ENCODE results near the gene CSAG3.
A peak's percentile ranks its signal among the peaks of the same experiment; 100 is the strongest.
"Not testable (repeated sequence)": the region's sequence is repeated elsewhere in the genome, so short reads cannot be mapped to it uniquely, and the experiment has no call there.

Gene CSAG3

GRCh38 chrX:152758918-152759317 lies at the start of gene CSAG3:
Gene CSAG3 (plus strand): TSS chrX:152759218.
- not testable (repeated sequence) for DNase-seq

DNA sequence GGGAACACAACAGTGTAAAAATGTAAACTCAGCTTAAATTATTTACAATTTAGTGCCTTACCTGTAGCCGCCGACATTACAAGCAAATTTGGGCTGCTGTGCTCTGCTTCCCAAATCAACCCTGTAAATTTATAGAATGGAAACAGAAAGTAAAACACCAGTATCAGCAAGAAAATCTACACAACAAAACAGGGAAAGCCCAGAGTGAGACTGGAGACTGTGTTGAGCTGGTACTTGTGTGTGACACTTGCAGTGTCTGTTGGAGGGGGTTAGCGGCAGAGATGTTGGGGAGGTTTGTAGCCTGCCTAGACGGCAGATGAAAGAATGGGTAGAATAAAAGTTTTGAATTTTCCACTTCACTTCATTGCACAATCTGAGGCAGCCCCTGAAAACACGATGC lies 45.8 kb upstream of the CSAG3 start:
- not testable (repeated sequence) for DNase-seq

GRCh38 chrX:152713815-152714787 lies 44.9 kb upstream of the CSAG3 start, which contains the start of gene MAGEA2B:
Gene MAGEA2B (plus strand): TSS chrX:152714628. CDS start chrX:152717107, 2,479 bp downstream.
- DNase-seq, result not testable (repeated sequence)

GRCh38 chrX:152725409-152725808 lies 33.6 kb upstream of the CSAG3 start:
- no peak for DNase-seq

DNA sequence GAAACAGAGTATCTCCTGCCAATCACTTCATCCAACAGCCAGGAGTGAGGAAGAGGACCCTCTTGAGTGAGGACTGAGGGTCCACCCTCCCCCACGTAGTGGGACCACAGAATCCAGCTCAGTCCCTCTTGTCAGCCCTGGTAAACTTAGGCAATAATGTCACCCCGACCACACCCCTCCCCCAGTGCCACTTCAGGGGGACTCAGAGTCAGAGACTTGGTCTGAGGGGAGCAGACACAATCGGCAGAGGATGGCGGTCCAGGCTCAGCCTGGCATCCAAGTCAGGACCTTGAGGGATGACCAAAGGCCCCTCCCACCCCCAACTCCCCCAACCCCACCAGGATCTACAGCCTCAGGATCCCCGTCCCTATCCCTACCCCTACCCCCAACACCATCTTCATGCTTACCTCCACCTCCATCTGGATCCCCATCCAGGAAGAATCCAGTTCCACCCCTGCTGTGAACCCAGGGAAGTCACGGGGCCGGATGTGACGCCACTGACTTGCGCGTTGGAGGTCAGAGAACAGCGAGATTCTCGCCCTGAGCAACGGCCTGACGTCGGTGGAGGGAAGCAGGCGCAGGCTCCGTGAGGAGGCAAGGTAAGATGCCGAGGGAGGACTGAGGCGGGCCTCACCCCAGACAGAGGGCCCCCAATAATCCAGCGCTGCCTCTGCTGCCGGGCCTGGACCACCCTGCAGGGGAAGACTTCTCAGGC lies 25.6 kb upstream of the CSAG3 start, which contains the start of the genes CSAG1 and MAGEA12:
TSS of gene CSAG1 (minus strand) at position 461 of the 715 bp plus-strand sequence. CDS start 1,261 bp downstream, outside the sequence.
TSS of gene MAGEA12 (plus strand) at position 497 of the 715 bp plus-strand sequence. CDS start 2,405 bp downstream, outside the sequence.
- DNase-seq, result peak; percentile 89 to 93

DNA sequence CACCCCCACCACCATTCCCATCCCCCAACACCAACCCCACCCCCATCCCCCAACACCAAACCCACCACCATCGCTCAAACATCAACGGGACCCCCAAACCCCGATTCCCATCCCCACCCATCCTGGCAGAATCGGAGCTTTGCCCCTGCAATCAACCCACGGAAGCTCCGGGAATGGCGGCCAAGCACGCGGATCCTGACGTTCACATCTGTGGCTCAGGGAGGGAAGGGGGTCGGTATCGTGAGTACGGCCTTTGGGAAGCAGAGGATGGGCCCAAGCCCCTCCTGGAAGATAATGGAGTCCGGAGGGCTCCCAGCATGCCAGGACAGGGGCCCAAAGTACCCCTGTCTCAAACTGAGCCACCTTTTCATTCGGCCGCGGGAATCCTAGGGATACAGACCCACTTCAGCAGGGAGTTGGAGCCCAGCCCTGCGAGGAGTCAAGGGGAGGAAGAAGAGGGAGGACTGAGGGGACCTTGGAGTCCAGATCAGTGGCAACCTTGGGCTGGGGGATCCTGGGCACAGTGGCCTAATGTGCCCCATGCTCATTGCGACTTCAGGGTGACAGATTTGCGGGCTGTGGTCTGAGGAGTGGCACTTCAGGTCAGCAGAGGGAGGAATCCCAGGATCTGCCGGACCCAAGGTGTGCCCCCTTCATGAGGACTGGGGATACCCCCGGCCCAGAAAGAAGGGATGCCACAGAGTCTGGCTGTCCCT lies 24.7 kb upstream of the CSAG3 start:
- not testable (repeated sequence) for DNase-seq

DNA sequence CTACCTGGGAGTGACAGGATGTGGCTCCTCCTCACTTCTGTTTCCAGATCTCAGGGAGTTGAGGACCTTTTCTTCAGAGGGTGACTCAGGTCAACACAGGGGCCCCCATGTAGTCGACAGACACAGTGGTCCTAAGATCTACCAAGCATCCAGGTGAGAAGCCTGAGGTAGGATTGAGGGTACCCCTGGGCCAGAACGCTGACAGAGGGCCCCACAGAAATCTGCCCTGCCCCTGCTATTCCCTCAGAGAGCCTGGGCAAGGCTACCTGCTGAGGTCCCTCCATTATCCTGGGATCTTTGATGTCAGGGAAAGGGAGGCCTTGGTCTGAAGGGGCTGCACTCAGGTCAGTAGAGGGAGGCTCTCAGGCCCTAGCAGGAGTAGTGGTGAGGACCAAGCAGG lies 23.9 kb upstream of the CSAG3 start:
- DNase-seq, result no peak

DNA sequence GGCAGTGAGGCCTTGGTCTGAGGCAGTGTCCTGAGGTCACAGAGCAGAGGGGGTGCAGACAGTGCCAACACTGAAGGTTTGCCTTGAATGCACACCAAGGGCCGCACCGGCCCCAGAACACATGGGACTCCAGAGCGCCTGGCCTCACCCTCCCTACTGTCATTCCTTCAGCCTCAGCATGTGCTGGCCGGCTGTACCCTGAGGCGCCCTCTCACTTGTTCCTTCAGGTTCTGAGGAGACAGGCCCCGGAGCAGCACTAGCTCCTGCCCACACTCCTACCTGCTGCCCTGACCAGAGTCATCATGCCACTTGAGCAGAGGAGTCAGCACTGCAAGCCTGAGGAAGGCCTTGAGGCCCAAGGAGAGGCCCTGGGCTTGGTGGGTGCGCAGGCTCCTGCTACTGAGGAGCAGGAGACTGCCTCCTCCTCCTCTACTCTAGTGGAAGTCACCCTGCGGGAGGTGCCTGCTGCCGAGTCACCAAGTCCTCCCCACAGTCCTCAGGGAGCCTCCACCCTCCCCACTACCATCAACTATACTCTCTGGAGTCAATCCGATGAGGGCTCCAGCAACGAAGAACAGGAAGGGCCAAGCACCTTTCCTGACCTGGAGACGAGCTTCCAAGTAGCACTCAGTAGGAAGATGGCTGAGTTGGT lies 23.0 kb upstream of the CSAG3 start:
- DNase-seq, result no peak

DNA sequence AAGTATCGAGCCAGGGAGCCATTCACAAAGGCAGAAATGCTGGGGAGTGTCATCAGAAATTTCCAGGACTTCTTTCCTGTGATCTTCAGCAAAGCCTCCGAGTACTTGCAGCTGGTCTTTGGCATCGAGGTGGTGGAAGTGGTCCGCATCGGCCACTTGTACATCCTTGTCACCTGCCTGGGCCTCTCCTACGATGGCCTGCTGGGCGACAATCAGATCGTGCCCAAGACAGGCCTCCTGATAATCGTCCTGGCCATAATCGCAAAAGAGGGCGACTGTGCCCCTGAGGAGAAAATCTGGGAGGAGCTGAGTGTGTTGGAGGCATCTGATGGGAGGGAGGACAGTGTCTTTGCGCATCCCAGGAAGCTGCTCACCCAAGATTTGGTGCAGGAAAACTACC lies 22.5 kb upstream of the CSAG3 start:
- DNase-seq, result not testable (repeated sequence)

- no peak for DNase-seq
Observed at GRCh38 chrX:152738560-152738959, 20.5 kb upstream of the CSAG3 start.

DNA sequence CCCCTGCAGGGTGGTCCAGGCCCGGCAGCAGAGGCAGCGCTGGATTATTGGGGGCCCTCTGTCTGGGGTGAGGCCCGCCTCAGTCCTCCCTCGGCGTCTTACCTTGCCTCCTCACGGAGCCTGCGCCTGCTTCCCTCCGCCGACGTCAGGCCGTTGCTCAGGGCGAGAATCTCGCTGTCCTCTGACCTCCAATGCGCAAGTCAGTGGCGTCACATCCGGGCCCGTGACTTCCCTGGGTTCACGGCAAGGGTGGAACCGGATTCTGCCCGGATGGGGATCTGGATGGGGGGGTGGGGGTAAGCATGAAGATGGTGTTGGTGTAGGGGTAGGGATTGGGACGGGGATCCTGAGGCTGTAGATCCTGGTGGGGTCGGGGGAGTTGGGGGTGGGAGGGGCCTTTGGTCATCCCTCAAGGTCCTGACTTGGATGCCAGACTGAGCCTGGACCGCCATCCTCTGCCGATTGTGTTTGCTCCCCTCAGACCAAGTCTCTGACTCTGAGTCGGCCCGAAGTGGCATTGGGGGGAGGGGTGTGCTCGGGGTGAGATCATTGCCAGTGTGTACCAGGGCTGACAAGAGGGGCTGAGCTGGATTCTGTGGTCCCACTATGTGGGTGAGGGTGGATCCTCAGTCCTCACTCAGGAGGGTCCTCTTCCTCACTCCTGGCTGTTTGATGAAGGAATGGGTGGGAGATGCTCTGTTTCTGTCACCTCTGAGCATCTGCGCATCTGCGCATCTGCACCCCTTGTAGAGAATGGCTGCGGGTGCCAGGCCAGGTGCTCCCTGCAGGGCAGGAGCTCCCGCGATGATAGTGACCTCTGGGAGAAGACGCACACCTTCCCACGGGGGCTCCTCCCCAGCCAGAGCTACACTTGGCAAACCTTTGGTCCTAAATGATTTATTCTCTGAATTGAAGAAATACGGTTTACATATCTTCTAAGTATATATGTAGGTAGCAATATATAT lies 5.0 kb upstream of the CSAG3 start, which contains the start of gene MAGEA2:
TSS of gene MAGEA2 (minus strand) at position 157 of the 965 bp plus-strand sequence. CDS start 2,479 bp downstream, outside the sequence.
- not testable (repeated sequence) for DNase-seq

GRCh38 chrX:152754871-152755270 lies 4.1 kb upstream of the CSAG3 start:
- DNase-seq, result not testable (repeated sequence)

- DNase-seq, result not testable (repeated sequence)
Observed at GRCh38 chrX:152759544-152759943, 526 bp downstream of the CSAG3 start.

- not testable (repeated sequence) for DNase-seq
Observed at GRCh38 chrX:152761582-152761981, 2.6 kb downstream of the CSAG3 start.

DNA sequence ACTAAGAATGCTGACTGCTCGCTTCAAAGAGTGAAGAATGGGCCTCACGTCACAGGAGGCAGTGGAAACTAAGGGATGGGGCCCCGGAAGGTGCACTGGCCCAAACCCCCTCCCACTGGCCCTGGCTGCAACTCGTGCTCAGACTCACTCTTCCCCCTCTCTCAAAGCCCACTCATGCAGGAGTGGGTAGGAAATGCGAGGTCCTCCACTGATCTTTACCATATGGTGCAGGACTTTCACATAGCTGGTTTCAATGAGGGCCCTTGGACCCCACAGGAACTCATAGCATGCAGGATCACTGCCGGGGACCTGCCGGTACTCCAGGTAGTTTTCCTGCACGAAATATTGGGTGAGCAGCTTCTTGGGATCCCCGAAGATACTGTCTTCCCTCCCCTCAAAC lies 7.5 kb downstream of the CSAG3 start:
- DNase-seq, result not testable (repeated sequence)

- DNase-seq, result not testable (repeated sequence)
Observed at GRCh38 chrX:152769549-152770289, 10.7 kb downstream of the CSAG3 start, which contains the start of gene MAGEA6. Gene MAGEA6 (minus strand): TSS chrX:152769689. CDS start chrX:152767650, 2,039 bp downstream.

DNA sequence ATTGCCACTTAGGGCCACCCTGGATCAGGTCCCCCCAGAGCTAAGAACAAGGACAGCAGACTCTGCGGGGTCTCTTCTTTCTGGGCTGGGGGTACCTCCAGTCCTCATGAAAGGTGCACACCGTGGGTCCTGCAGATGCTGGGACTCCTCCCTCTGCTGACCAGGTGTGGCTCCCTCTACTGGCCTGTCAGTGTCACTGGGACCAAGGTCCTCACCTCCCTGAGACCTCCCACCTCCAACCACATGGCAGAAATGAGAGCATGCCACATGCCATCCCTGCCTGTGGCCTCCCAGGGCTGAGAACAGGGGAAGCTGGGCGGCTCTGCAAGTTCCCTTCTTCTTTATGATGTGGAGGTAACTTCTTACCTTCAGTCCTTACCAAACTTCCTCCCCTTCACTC lies 28.0 kb downstream of the CSAG3 start:
- not testable (repeated sequence) for DNase-seq

- no peak for DNase-seq
Observed at GRCh38 chrX:152798945-152799344, 39.9 kb downstream of the CSAG3 start.

GRCh38 chrX:152806035-152806434 lies 47.0 kb downstream of the CSAG3 start:
- no peak for DNase-seq

Measured in NCI-H2081 (cell line).